Measurements from ENCODE around the gene EDC4. TPM values are rescaled to one million over a fixed set of nuclear protein-coding genes. Genes with fewer than 3 reads are reported as not detected.

The EDC4 gene
- total RNA-seq, 1 experiment from 2014 or later, result 106 TPM

- Histone ChIP-seq H3K9ac (ENCODE audit: extremely low read depth, insufficient read length, low read length) (peak within 1 kb of the TSS; percentile 73), H3K79me2 (ENCODE audit: insufficient read depth, low read length) (no peaks in the 10 kb centered on the region; the same call in 1 of the 2 replicates), H3K4me1 (ENCODE audit: insufficient read depth, low read length) (peaks cover 10% of the 10 kb centered on the region; the same call in 1 of the 2 replicates), H3K18ac (ENCODE audit: insufficient read length, low read depth, low read length) (peak within 1 kb of the TSS; percentile 91), H4K8ac (replicated peaks; ENCODE audit: insufficient read length, low read depth, low read length) (no peak within 1 kb of the TSS), H2AFZ (ENCODE audit: low read length) (no peak within 1 kb of the TSS), H2BK12ac (ENCODE audit: insufficient read length, low read depth, low read length) (no peak within 1 kb of the TSS), H3K4me2 (ENCODE audit: insufficient read depth, insufficient read length, low read length) (peak within 1 kb of the TSS; percentile 85), H3K14ac (ENCODE audit: insufficient read depth, low read length) (peak within 1 kb of the TSS; percentile 85), H3K27ac (ENCODE audit: insufficient read length, low read depth, low read length) (no peak within 1 kb of the TSS), H3K79me1 (ENCODE audit: insufficient read depth, low read depth, low read length, poor library complexity, severe bottlenecking) (no peaks in the 10 kb centered on the region), H2BK120ac (ENCODE audit: low read depth, low read length, poor library complexity, severe bottlenecking) (no peak within 1 kb of the TSS), H3K4ac (ENCODE audit: low read depth, low read length) (no peak within 1 kb of the TSS), H2BK15ac (ENCODE audit: low read depth, low read length) (no peak within 1 kb of the TSS), H2BK20ac (ENCODE audit: low read depth, low read length, poor library complexity, severe bottlenecking) (no peak within 1 kb of the TSS), H3K56ac (ENCODE audit: insufficient read length, low read depth, low read length) (no peak within 1 kb of the TSS), H3T11ph (ENCODE audit: low read length) (no peak within 1 kb of the TSS), H3K27me3 (ENCODE audit: insufficient read depth, low read length) (no peaks in the 10 kb centered on the region), H3K9me3 (ENCODE audit: control insufficient read depth, low read depth, low read length) (no peaks in the 10 kb centered on the region), H3K23me2 (ENCODE audit: insufficient read length, low read depth, low read length, poor library complexity, severe bottlenecking) (peaks cover 14% of the 10 kb centered on the region), H2AK5ac (ENCODE audit: insufficient read length, low read length) (no peak within 1 kb of the TSS), H4K91ac (ENCODE audit: insufficient read length, low read depth, low read length) (no peak within 1 kb of the TSS), H4K5ac (ENCODE audit: insufficient read length, low read depth, low read length) (no peak within 1 kb of the TSS), H3K23ac (ENCODE audit: insufficient read length, low read depth, low read length) (no peak within 1 kb of the TSS), H2BK5ac (ENCODE audit: insufficient read length, low read length) (no peak within 1 kb of the TSS), H4K20me1 (ENCODE audit: control insufficient read depth, insufficient read depth, insufficient read length) (no peaks in the 10 kb centered on the region)
- Mint-ChIP-seq H3K9me3 (no peaks in the 10 kb centered on the region), H3K4me3 (peak within 1 kb of the TSS; percentile 90 to 93), H3K36me3 (ENCODE audit: insufficient read depth in 1 of 3, low read depth in 3 of 3) (peaks cover 0 to 7% (median 4%) of the 10 kb centered on the region in 3 experiments; a peak in 4 of 7 replicates), H3K4me1 (peaks cover 36 to 42% of the 10 kb centered on the region in 2 experiments), H3K27ac (peak within 1 kb of the TSS; percentile 95 to 99 (median 97)), H3K27me3 (ENCODE audit: low read depth) (no peaks in the 10 kb centered on the region)
- peak; percentile 97 for DNase-seq
- WGBS (ENCODE audit: extremely low coverage, insufficient read length, low lambda C conversion rate), result no CpG with 5 or more reads among the region's 83 CpGs
- TF ChIP-seq CTCF (conservative IDR thresholded peaks at IDR 0.05), result peak; percentile 79
These were observed 30.9 kb upstream of the EDC4 start, which contains the start of gene THAP11 for GRCh38 chr16:67841816-67842508. Gene THAP11, plus strand, starts transcription at chr16:67842320. Its CDS starts 235 bp downstream, at chr16:67842555.

All from H9 (cell line).